Endothelial cell (in vitro differentiated cells): ENCODE data around the gene LPCAT1. TPM values are rescaled to one million over a fixed set of nuclear protein-coding genes. Genes with fewer than 3 reads are reported as not detected.

Experiments used
- DNase-seq: peaks from one replicate; pipeline ENCODE4 v3.0.0; 2021; ENCODE audit warnings: low spot score
- H3K27ac Mint-ChIP-seq: one replicate; pipeline ENCODE4 v1.8.0; 2021; ENCODE audit warnings: mixed read lengths, inconsistent platforms; ENCODE audit not compliant: unreplicated experiment
- H3K27me3 Mint-ChIP-seq: one replicate; pipeline ENCODE4 v1.8.0; 2021; ENCODE audit warnings: mild to moderate bottlenecking, moderate library complexity, mixed read lengths, inconsistent platforms; ENCODE audit not compliant: unreplicated experiment
- H3K36me3 Mint-ChIP-seq: one replicate; pipeline ENCODE4 v1.8.0; 2021; ENCODE audit warnings: mild to moderate bottlenecking, low read depth, mixed read lengths, inconsistent platforms; ENCODE audit not compliant: unreplicated experiment
- H3K4me1 Mint-ChIP-seq: one replicate; pipeline ENCODE4 v1.8.0; 2021; ENCODE audit warnings: mild to moderate bottlenecking, mixed read lengths, inconsistent platforms; ENCODE audit not compliant: unreplicated experiment
- H3K4me3 Mint-ChIP-seq: one replicate; pipeline ENCODE4 v1.8.0; 2021; ENCODE audit warnings: mild to moderate bottlenecking, mixed read lengths, inconsistent platforms; ENCODE audit not compliant: unreplicated experiment
- H3K9me3 Mint-ChIP-seq: one replicate; pipeline ENCODE4 v1.8.0; 2021; ENCODE audit warnings: mixed read lengths, inconsistent platforms; ENCODE audit not compliant: unreplicated experiment
- CTCF ChIP-seq: fragments of 200-600 bp; sonication (generic); IDR thresholded peaks from one replicate; pipeline ENCODE4 v1.5.0; 2021; ENCODE audit warnings: antibody characterized with exemption; ENCODE audit not compliant: unreplicated experiment
- total RNA-seq: library from RNA; stranded (reverse); fragmentation: NEBNext Ultra II Directional; extraction: Animal tissue kit (Norgen Biotek cat#: 25700); gene quantifications from one replicate; pipeline ENCODE4 v1.2.1, GENCODE V29; 2021; ENCODE audit not compliant: unreplicated experiment

LPCAT1 gene
- total RNA-seq, 1 donor from 2014 or later, result 81.3 TPM

DNA sequence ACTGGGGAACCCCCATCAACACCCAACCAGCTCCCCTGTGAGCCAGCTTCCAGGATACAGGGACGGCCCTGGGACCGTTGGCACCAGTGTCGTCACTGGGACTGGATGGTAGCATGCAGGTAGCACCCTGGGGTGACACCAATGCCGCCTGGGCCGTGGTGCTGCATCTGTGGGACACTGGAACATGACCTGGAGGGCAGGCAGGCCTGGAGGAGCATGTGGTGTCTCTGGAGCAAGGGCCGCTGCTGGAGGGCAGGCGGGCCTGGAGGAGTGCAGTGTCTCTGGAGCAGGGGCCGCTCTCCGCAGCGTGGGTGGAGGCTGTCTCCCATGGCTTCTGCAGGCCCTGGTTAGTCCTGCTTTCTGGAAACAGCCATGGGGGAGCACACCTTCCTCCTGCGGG lies 13.1 kb downstream of the LPCAT1 start:
- no peak overlapping the region for H3K27ac Mint-ChIP-seq
- DNase-seq, result no peak
- H3K4me1 Mint-ChIP-seq, result peaks cover 7% of the 10 kb centered on the region

GRCh38 chr5:1510151-1510561 lies 13.6 kb downstream of the LPCAT1 start:
- no peak for DNase-seq
- peaks cover 7% of the 10 kb centered on the region for H3K27me3 Mint-ChIP-seq
- no peaks in the 10 kb centered on the region for H3K9me3 Mint-ChIP-seq
- TF ChIP-seq CTCF, result no peak
- peaks cover 17% of the 10 kb centered on the region for H3K36me3 Mint-ChIP-seq
- peaks cover 3% of the 10 kb centered on the region for H3K4me1 Mint-ChIP-seq
- H3K27ac Mint-ChIP-seq, result no peak overlapping the region
- no peak overlapping the region for H3K4me3 Mint-ChIP-seq

More for the DNA sequence above, 13.1 kb downstream of the LPCAT1 start:
- Mint-ChIP-seq H3K4me3 (no peak overlapping the region), H3K36me3 (peaks cover 17% of the 10 kb centered on the region), H3K27me3 (peaks cover 6% of the 10 kb centered on the region), H3K9me3 (no peaks in the 10 kb centered on the region)
- no peak for TF ChIP-seq CTCF

- Mint-ChIP-seq H3K4me3 (peak overlapping the region; percentile 19), H3K9me3 (no peaks in the 10 kb centered on the region), H3K27ac (no peak overlapping the region), H3K36me3 (peaks cover 17% of the 10 kb centered on the region), H3K27me3 (peaks cover 7% of the 10 kb centered on the region), H3K4me1 (no peaks in the 10 kb centered on the region)
- no peak for DNase-seq
- TF ChIP-seq CTCF, result no peak
Observed at GRCh38 chr5:1509346-1510085, 14.2 kb downstream of the LPCAT1 start.

DNA sequence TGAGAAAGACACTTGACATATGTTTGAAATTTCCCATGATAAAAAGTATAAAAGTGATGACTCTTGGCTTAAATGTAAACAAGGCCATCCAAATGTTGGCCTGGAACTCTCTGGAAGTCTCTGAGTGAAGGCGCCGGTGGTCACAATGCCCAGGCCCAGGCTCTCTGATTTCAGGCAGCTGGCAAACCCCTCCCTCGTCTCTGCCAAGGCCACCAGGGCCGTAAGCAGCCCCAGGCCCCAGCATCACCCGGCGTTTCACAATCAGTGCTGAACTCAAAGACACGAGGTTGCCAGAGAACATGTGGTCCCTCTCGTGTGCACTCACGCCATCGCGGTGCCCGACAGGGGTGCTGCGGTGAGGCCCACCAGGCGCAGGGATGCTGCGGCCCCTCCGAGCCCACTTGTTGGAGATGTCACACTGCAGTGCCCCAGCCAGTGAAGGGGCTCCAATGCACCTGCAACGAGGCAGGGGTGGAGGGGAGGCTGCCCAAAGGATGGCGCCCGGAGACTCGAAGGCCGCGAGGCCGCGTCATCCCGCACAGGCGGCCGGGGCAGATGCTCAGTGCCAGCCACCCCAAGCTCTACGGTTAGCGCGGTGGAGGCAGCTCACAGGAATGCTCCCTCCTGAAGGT lies 15.0 kb downstream of the LPCAT1 start:
- peaks cover 9% of the 10 kb centered on the region for H3K27me3 Mint-ChIP-seq
- no peak for DNase-seq
- no peak overlapping the region for H3K4me3 Mint-ChIP-seq
- no peak for TF ChIP-seq CTCF
- peaks cover 3% of the 10 kb centered on the region for H3K4me1 Mint-ChIP-seq
- H3K36me3 Mint-ChIP-seq, result peaks cover 17% of the 10 kb centered on the region
- no peaks in the 10 kb centered on the region for H3K9me3 Mint-ChIP-seq
- H3K27ac Mint-ChIP-seq, result no peak overlapping the region
